ENCODE measurements around the gene ZNF106.

- no peak for TF ChIP-seq ZNF384 (IDR thresholded peaks at IDR 0.05)
- TF ChIP-seq SUZ12 (IDR thresholded peaks at IDR 0.05) = no peak
- no peak for TF ChIP-seq ARNT (IDR thresholded peaks at IDR 0.05)
- TF ChIP-seq BHLHE40 (IDR thresholded peaks at IDR 0.05; ENCODE audit: borderline replicate concordance) = no peak
- TF ChIP-seq PKNOX1 (IDR thresholded peaks at IDR 0.05) = no peak
- no peak for TF ChIP-seq TARDBP (IDR thresholded peaks at IDR 0.05)
- no peak for TF ChIP-seq FOXK2 (IDR thresholded peaks at IDR 0.05)
Measured at GRCh38 chr15:42375252-42375651, 115.7 kb downstream of the ZNF106 start.

All from HEK293T (cell line).